Measurements from ENCODE around the gene DMBX1. TPM values are rescaled to one million over a fixed set of nuclear protein-coding genes. Genes with fewer than 3 reads are reported as not detected.
A peak's percentile ranks its signal among the peaks of the same experiment; 100 is the strongest.

DMBX1 gene
- total and polyA plus RNA-seq, 9 of the 15 experiments (the other 6 are each of a cell fraction or from before 2014, with no cell fraction given) = 0.25 to 4.3 (median 1.0) TPM

DNA sequence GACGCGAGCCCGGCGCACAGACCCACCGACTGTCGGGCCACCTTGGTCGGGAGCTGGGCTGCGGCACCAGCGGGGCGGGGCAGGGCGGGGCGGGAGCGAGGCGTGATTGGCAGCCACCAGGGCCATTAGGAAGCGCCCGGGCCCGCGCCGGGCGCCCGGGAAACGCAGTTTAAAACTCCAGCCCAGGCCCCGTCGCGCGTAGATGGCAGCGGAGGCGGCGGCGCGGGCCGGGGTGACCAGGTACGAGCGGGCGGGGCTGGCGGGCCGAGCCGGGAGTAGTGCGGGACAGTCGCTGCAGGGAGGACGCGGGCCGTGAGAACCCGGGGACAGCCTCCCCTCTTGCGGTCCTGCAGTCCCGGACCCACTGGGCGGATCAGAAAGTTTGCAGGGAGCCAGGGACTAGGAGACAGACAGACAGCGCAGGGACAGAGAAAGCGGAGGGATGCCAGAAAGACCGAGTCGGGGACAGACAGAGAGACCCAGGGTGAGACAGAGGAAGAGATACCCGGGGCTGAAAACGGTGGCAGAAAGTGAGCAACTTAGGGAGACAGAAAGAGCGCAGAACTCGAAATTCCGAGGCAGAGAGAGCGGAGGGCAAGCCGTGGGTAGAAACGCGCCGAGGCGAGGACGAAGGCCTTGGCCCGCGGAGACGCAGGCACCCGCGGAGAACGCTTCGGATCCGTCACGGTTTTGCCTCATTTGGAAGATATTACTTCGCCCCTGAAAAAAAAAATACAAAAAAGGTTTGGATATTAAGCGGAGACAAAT, at the start of gene DMBX1 (continued):
- TF ChIP-seq, protein P1, sequence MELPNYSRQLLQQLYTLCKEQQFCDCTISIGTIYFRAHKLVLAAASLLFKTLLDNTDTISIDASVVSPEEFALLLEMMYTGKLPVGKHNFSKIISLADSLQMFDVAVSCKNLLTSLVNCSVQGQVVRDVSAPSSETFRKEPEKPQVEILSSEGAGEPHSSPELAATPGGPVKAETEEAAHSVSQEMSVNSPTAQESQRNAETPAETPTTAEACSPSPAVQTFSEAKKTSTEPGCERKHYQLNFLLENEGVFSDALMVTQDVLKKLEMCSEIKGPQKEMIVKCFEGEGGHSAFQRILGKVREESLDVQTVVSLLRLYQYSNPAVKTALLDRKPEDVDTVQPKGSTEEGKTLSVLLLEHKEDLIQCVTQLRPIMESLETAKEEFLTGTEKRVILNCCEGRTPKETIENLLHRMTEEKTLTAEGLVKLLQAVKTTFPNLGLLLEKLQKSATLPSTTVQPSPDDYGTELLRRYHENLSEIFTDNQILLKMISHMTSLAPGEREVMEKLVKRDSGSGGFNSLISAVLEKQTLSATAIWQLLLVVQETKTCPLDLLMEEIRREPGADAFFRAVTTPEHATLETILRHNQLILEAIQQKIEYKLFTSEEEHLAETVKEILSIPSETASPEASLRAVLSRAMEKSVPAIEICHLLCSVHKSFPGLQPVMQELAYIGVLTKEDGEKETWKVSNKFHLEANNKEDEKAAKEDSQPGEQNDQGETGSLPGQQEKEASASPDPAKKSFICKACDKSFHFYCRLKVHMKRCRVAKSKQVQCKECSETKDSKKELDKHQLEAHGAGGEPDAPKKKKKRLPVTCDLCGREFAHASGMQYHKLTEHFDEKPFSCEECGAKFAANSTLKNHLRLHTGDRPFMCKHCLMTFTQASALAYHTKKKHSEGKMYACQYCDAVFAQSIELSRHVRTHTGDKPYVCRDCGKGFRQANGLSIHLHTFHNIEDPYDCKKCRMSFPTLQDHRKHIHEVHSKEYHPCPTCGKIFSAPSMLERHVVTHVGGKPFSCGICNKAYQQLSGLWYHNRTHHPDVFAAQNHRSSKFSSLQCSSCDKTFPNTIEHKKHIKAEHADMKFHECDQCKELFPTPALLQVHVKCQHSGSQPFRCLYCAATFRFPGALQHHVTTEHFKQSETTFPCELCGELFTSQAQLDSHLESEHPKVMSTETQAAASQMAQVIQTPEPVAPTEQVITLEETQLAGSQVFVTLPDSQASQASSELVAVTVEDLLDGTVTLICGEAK (IDR thresholded peaks at IDR 0.05) = 0 out of 2 replicates have a peak, but pooled peaks have one; percentile 35
- TF ChIP-seq, protein P1 (CRISPR knock-in tag; IDR thresholded peaks at IDR 0.05) = no peak
- TF ChIP-seq SMARCA5 (IDR thresholded peaks at IDR 0.05) = no peak
- TF ChIP-seq BMI1 (IDR thresholded peaks at IDR 0.05; ENCODE audit: low read length) = no peak
- TF ChIP-seq ZC3H8 (IDR thresholded peaks at IDR 0.05) = no peak
- TF ChIP-seq FOS (IDR thresholded peaks at IDR 0.05; ENCODE audit: extremely low read depth, insufficient read length) = peak; percentile 51
- no peak for TF ChIP-seq ZNF76 (CRISPR knock-in tag; IDR thresholded peaks at IDR 0.05; ENCODE audit: borderline replicate concordance)
- TF ChIP-seq, protein P2, sequence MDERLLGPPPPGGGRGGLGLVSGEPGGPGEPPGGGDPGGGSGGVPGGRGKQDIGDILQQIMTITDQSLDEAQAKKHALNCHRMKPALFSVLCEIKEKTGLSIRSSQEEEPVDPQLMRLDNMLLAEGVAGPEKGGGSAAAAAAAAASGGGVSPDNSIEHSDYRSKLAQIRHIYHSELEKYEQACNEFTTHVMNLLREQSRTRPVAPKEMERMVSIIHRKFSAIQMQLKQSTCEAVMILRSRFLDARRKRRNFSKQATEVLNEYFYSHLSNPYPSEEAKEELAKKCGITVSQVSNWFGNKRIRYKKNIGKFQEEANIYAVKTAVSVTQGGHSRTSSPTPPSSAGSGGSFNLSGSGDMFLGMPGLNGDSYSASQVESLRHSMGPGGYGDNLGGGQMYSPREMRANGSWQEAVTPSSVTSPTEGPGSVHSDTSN (CRISPR knock-in tag; IDR thresholded peaks at IDR 0.05; ENCODE audit: low read depth) = peak; percentile 75
- TF ChIP-seq, protein P2 (tag; conservative IDR thresholded peaks at IDR 0.05; ENCODE audit: low read depth) = peak; percentile 62
- TF ChIP-seq, protein P3, sequence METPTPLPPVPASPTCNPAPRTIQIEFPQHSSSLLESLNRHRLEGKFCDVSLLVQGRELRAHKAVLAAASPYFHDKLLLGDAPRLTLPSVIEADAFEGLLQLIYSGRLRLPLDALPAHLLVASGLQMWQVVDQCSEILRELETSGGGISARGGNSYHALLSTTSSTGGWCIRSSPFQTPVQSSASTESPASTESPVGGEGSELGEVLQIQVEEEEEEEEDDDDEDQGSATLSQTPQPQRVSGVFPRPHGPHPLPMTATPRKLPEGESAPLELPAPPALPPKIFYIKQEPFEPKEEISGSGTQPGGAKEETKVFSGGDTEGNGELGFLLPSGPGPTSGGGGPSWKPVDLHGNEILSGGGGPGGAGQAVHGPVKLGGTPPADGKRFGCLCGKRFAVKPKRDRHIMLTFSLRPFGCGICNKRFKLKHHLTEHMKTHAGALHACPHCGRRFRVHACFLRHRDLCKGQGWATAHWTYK (CRISPR knock-in tag; IDR thresholded peaks at IDR 0.05) = no peak
- TF ChIP-seq, protein P4, sequence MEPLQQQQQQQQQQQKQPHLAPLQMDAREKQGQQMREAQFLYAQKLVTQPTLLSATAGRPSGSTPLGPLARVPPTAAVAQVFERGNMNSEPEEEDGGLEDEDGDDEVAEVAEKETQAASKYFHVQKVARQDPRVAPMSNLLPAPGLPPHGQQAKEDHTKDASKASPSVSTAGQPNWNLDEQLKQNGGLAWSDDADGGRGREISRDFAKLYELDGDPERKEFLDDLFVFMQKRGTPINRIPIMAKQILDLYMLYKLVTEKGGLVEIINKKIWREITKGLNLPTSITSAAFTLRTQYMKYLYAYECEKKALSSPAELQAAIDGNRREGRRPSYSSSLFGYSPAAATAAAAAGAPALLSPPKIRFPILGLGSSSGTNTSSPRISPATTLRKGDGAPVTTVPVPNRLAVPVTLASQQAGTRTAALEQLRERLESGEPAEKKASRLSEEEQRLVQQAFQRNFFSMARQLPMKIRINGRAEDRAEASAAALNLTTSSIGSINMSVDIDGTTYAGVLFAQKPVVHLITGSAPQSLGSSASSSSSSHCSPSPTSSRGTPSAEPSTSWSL (CRISPR knock-in tag; IDR thresholded peaks at IDR 0.05; ENCODE audit: borderline replicate concordance) = no peak
- no peak for TF ChIP-seq RFX7 (CRISPR knock-in tag; IDR thresholded peaks at IDR 0.05)
- no peak for TF ChIP-seq TRIM28 (IDR thresholded peaks at IDR 0.05)
- TF ChIP-seq CHD2 (IDR thresholded peaks at IDR 0.05; ENCODE audit: low read depth, low read length) = 0 out of 2 replicates have a peak, but pooled peaks have one; percentile 25
